Neutrophil (primary cell): ENCODE data around the gene TNK2.
A peak's percentile ranks its signal among the peaks of the same experiment; 100 is the strongest.
"Not testable (repeated sequence)": the region's sequence is repeated elsewhere in the genome, so short reads cannot be mapped to it uniquely, and the experiment has no call there.

Experiments used
- H3K27ac ChIP-seq: fragments of 200-600 bp; sonication (generic); 2 replicates; pipeline ENCODE4 v1.5.1; 2016; ENCODE audit warnings: mild to moderate bottlenecking, moderate library complexity
- H3K27me3 ChIP-seq: fragments of 200-600 bp; sonication (generic); 2 replicates; pipeline ENCODE4 v1.6.0; 2016; ENCODE audit warnings: mild to moderate bottlenecking
- H3K36me3 ChIP-seq: fragments of 200-600 bp; sonication (generic); 2 replicates; pipeline ENCODE4 v1.5.1; 2017
- H3K4me1 ChIP-seq, 2 experiments: fragments of 200-600 bp in 1 of 2; sonication (generic) in 1 of 2; 1 replicate in 1 of 2; 2 replicates in 1 of 2; pipeline versions ENCODE4 v1.5.1 to v1.6.1; 2013 to 2016; ENCODE audit warnings: low read depth in 1 of 2, low read length in 1 of 2, mild to moderate bottlenecking in 1 of 2, moderate library complexity in 1 of 2; ENCODE audit not compliant: control insufficient read depth in 1 of 2, insufficient read depth in 1 of 2
- H3K4me3 ChIP-seq, 2 experiments: fragments of 200-600 bp in 1 of 2; sonication (generic) in 1 of 2; 1 replicate in 1 of 2; 2 replicates in 1 of 2; pipeline ENCODE4 v1.5.1; 2013 to 2016; ENCODE audit warnings: low read depth in 1 of 2, low read length in 1 of 2, mild to moderate bottlenecking in 1 of 2, moderate library complexity in 1 of 2
- H3K9me3 ChIP-seq: fragments of 200-600 bp; sonication (generic); 2 replicates; pipeline ENCODE4 v1.5.1; 2016
- TF ChIP-seq, protein P1 (sequence below): fragments of 200-600 bp; sonication (generic); IDR thresholded peaks from 2 replicates; pipeline ENCODE4 v1.5.1; 2016; ENCODE audit warnings: antibody characterized with exemption

Gene TNK2

DNA sequence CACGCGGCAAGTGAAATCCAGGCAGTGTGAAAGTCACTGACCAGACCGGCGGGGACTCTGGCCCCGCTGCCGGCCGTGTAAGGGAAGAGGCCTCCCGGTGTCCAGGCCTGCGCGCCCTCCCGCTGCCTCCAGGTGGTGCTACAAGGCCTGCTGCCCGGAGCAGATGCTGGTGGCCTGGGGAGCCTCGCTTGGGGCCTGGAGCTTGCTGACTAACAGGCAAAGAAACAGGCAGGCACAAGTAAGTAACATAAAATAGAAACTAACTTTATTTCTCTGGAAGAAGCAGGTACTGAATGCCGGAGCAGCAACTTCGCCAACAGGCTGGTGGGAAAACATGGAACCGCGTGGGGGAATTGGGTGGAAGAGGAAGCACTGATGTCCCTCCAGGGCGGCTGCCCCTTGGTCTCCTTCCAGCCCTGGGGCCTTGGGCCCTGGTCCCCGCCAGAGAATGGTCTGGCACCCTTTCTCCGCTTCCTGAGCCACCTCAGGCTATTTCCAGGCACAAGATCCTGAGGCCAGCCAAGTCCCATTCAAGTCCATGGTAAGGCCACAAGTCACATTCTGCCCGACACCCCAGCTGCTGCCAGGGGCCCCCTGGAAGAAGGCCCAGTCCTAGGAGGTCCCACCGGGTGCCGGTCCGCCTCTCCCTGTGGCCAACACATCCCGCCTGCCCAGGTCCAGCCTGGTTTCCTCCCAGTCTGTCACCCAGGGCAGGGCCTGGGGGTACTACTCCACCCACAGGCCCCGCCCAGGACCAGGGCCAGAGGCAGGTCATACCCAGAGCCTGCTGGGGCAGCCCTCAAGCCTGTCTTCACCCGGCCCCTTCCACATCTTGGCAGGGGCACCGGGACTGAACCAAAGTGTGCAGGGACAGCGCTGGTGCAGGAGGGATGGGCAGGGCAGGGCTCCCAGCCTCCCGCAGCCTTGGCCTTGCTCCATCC lies 45.0 kb downstream of the TNK2 start:
- Histone ChIP-seq H3K9me3 (no peaks in the 10 kb centered on the region), H3K4me1 (peaks cover 4 to 6% of the 10 kb centered on the region in 2 experiments), H3K36me3 (peaks cover 55% of the 10 kb centered on the region), H3K27ac (peak overlapping the region; percentile 35), H3K4me3 (no peak overlapping the region), H3K27me3 (peaks cover 12% of the 10 kb centered on the region)
- TF ChIP-seq, protein P1, sequence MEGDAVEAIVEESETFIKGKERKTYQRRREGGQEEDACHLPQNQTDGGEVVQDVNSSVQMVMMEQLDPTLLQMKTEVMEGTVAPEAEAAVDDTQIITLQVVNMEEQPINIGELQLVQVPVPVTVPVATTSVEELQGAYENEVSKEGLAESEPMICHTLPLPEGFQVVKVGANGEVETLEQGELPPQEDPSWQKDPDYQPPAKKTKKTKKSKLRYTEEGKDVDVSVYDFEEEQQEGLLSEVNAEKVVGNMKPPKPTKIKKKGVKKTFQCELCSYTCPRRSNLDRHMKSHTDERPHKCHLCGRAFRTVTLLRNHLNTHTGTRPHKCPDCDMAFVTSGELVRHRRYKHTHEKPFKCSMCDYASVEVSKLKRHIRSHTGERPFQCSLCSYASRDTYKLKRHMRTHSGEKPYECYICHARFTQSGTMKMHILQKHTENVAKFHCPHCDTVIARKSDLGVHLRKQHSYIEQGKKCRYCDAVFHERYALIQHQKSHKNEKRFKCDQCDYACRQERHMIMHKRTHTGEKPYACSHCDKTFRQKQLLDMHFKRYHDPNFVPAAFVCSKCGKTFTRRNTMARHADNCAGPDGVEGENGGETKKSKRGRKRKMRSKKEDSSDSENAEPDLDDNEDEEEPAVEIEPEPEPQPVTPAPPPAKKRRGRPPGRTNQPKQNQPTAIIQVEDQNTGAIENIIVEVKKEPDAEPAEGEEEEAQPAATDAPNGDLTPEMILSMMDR, result peak; percentile 76

DNA sequence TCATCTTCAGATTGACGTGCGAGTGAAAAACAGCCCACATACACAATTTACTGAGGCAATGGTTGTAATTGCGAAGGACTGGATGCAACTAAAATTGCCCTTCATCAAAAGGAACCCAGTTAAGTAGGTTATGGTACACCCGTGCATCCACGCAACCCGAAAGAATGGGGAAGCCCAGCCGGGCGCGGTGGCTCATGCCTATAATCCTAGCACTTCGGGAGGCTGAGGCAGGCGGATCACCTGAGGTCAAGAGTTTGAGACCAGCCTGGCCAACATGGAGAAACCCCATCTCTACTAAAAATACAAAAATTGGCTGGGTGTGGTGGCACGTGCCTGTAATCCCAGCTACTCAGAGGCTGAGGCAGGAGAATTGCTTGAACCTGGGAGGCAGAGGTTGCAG lies 46.0 kb downstream of the TNK2 start:
- not testable (repeated sequence) for H3K4me3 ChIP-seq, H3K4me1 ChIP-seq, H3K27ac ChIP-seq, H3K9me3 ChIP-seq
- Histone ChIP-seq H3K36me3 (peaks cover 44% of the 10 kb centered on the region), H3K27me3 (peaks cover 12% of the 10 kb centered on the region)

DNA sequence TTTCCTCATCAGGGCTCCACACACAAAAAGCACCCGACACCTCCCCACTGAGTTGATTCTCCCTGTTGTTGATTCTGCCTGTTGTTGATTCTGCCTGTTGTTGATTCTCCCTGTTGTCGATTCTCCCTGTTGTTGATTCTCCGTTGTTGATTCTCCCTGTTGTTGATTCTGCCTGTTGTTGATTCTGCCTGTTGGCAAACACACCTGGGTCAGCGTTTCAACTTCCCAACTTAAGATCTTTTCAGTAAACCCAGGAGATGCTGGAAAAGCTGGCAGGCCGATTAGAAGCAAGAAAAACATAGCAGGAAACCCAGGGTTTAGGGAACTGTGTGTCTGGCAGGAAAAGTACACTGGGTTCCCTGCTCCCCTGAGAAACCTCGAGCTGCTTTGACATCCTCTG lies 47.9 kb downstream of the TNK2 start:
- Histone ChIP-seq H3K4me1 (peaks cover 4 to 6% of the 10 kb centered on the region in 2 experiments), H3K27ac (no peak overlapping the region), H3K9me3 (no peaks in the 10 kb centered on the region), H3K27me3 (peaks cover 30% of the 10 kb centered on the region), H3K36me3 (peaks cover 26% of the 10 kb centered on the region), H3K4me3 (no peak overlapping the region)
- TF ChIP-seq, protein P1, result no peak

DNA sequence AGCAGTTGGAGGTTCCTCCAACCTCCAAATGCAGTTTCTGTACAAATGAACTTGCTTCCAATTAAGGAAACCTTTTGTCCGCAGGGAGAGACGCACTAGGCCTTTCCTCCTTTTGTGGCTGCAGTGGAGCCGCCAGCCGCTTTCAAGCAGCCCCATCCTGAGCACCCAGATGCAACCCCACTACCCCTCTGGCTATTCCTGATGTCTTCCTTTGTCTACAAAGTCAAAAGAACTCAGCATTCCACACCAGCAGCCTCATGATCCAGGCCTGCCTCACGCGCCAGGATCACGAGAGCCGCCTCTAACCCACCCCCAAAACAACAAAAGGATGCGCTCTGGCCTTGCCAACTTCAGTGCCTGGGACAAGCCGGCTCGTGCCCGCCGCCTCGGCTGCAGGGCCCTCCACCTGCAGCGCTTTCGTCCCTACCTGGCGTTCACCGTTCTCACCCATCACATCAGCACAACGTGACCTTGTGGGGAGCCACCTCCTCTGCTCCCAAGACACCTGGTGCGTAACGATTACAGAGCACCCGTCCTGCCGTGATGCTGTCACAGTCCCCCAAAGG lies 48.4 kb downstream of the TNK2 start:
- TF ChIP-seq, protein P1, result no peak
- Histone ChIP-seq H3K4me3 (no peak overlapping the region), H3K9me3 (no peaks in the 10 kb centered on the region), H3K4me1 (peaks cover 4 to 6% of the 10 kb centered on the region in 2 experiments), H3K36me3 (peaks cover 22% of the 10 kb centered on the region), H3K27ac (no peak overlapping the region), H3K27me3 (peaks cover 34% of the 10 kb centered on the region)

DNA sequence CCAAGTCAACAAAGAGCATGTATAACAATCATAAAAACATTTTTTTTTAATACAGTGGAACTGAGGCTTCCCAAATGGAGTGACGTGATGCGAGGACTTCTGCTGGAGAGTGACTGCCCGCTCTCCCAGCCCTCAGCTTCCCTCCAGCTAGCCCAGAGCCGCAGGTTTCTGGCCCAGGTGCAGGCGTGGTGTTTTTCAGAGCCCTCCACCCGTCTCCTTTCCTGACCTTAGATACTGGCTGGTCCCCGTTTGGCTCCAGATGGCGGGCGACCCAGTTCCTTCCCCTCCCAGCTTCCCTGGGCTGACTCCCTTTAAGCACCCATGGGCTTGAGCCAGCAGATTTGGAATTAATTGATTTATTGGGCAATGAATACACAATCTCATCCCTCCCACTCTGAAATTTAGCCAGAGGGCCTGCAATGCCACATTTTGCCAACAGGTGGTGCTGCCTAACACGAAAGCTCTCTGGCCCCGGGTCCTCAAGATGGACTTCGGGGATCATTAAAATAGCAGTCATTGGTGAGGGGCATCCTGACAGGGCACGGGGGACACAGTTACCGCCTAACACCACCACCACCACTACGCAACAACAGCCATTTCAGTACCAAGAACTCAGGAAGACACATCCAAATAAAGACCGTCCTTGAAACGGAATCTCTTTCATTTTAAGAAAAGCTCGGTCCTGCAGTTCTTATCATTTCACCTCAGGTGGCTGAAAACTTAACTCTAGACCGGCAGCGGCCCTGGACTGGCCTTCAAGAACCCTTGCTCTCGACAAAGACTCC lies 49.1 kb downstream of the TNK2 start:
- TF ChIP-seq, protein P1, result peak; percentile 97
- Histone ChIP-seq H3K27ac (no peak overlapping the region), H3K4me3 (no peak overlapping the region)

More for the DNA sequence above, 49.1 kb downstream of the TNK2 start:
- H3K9me3 ChIP-seq, result no peaks in the 10 kb centered on the region
- peaks cover 41% of the 10 kb centered on the region for H3K27me3 ChIP-seq
- H3K36me3 ChIP-seq, result peaks cover 15% of the 10 kb centered on the region
- H3K4me1 ChIP-seq, result peaks cover 4 to 6% of the 10 kb centered on the region in 2 experiments
